OCI-LY7 (cell line): ENCODE results near the gene IGF1R. TPM values are rescaled to one million over a fixed set of nuclear protein-coding genes. Genes with fewer than 3 reads are reported as not detected.

Experiments
- BruUV-seq: library from RNA; stranded (reverse); fragments of 400-500 nt; replicated peaks from 2 replicates; lab custom pipeline; 2021; lab: Mats Ljungman, UMichigan
- CTCF ChIA-PET: fragments of 300-600 bp; sonication (Branson Sonifier 250); formaldehyde crosslinking; loops from one replicate; lab custom pipeline; 2022; ENCODE audit warnings: antibody characterized with exemption; ENCODE audit not compliant: unreplicated experiment; lab: Charles Lee
- POLR2A ChIA-PET: fragments of 300-600 bp; sonication (Branson Sonifier 250); formaldehyde crosslinking; loops from one replicate; lab custom pipeline; 2022; ENCODE audit warnings: antibody characterized with exemption; lab: Charles Lee
- DNase-seq: peaks from one replicate; pipeline ENCODE4 v3.0.0-alpha.2; 2015; ENCODE audit warnings: low spot score
- H2AFZ ChIP-seq: fragments of 200-600 bp; sonication (generic), shearing (Covaris generic); 2 replicates; pipeline ENCODE4 v1.6.1; 2014; ENCODE audit warnings: mild to moderate bottlenecking, antibody characterized with exemption, low read length, moderate library complexity
- H3K27ac ChIP-seq: fragments of 200-600 bp; sonication (generic); 2 replicates; pipeline ENCODE4 v1.5.1; 2014; ENCODE audit warnings: mixed run types, low read depth, mild to moderate bottlenecking, moderate library complexity, low read length, inconsistent platforms; ENCODE audit not compliant: poor library complexity, severe bottlenecking
- H3K36me3 ChIP-seq: fragments of 200-600 bp; sonication (generic); 2 replicates; pipeline ENCODE4 v1.6.1; 2014; ENCODE audit warnings: mild to moderate bottlenecking, antibody characterized with exemption, low read length, moderate library complexity, mixed read lengths; ENCODE audit not compliant: insufficient read depth
- H3K4me1 ChIP-seq: fragments of 200-600 bp; sonication (generic); 2 replicates; pipeline ENCODE4 v1.5.1; 2014; ENCODE audit warnings: mild to moderate bottlenecking, low read length; ENCODE audit not compliant: insufficient read depth, poor library complexity, severe bottlenecking
- H3K4me2 ChIP-seq: fragments of 200-600 bp; sonication (generic); 2 replicates; pipeline ENCODE4 v1.6.1; 2014; ENCODE audit warnings: mild to moderate bottlenecking, low read length
- H3K4me3 ChIP-seq: fragments of 200-600 bp; sonication (generic); 2 replicates; pipeline ENCODE4 v1.5.1; 2014; ENCODE audit warnings: mild to moderate bottlenecking, low read depth, low read length; ENCODE audit not compliant: poor library complexity, severe bottlenecking
- H3K79me2 ChIP-seq: fragments of 200-600 bp; sonication (generic); 2 replicates; pipeline ENCODE4 v1.6.1; 2016; ENCODE audit warnings: low read depth, mild to moderate bottlenecking, low read length, moderate library complexity, mixed read lengths; ENCODE audit not compliant: insufficient read depth
- H3K9me2 ChIP-seq: fragments of 200-600 bp; sonication (generic); 2 replicates; pipeline ENCODE4 v1.6.1; 2016; ENCODE audit warnings: mild to moderate bottlenecking, low read length, mixed read lengths; ENCODE audit not compliant: insufficient read depth
- H3K9me3 ChIP-seq: fragments of 200-600 bp; sonication (generic); 2 replicates; pipeline ENCODE4 v1.6.1; 2014; ENCODE audit warnings: mild to moderate bottlenecking, mixed run types, low read length, mixed read lengths
- H4K20me1 ChIP-seq: fragments of 200-600 bp; sonication (generic); 2 replicates; pipeline ENCODE4 v1.6.1; 2014; ENCODE audit warnings: mild to moderate bottlenecking, antibody characterized with exemption, low read length, moderate library complexity, mixed read lengths; ENCODE audit not compliant: insufficient read depth
- CTCF ChIP-seq: fragments of 200-600 bp; sonication (generic); conservative IDR thresholded peaks from 2 replicates; pipeline ENCODE4 v1.5.1; 2014; ENCODE audit warnings: mild to moderate bottlenecking, antibody characterized with exemption, low read length, moderate library complexity, mixed read lengths
- EZH2phosphoT487 ChIP-seq: fragments of 200-600 bp; sonication (generic); IDR thresholded peaks from 2 replicates; pipeline ENCODE4 v1.6.1; 2018; ENCODE audit warnings: low read depth, borderline replicate concordance, mild to moderate bottlenecking, mixed run types, antibody characterized with exemption, low read length, moderate library complexity, mixed read lengths
- intact Hi-C: fragments of 100-400 bp; cut with micrococcal nuclease; formaldehyde crosslinking; loops from one replicate; pipeline ENCODE4 v1.10.0; 2022; ENCODE audit not compliant: unreplicated experiment
- total RNA-seq, 2 experiments: library from RNA; depleted of rRNA in 1 of 2; stranded (reverse); fragments of >200 nt in 1 of 2; shearing (Covaris generic) in 1 of 2; gene quantifications; 2 replicates each; pipeline ENCODE4 v1.2.3, GENCODE V29; 2014 to 2022

The IGF1R gene
- total RNA-seq, 2 experiments from 2014 or later = 26.5 to 29.1 TPM

- BruUV-seq = no TSS peak
- peaks cover 2% of the 10 kb centered on the region; the same call in 1 of the 2 replicates for H3K79me2 ChIP-seq
- DNase-seq = peak; percentile 68
- H3K4me2 ChIP-seq = no peak overlapping the region
- POLR2A ChIA-PET = no interaction called here
- no peaks in the 10 kb centered on the region for H3K36me3 ChIP-seq
- H3K4me1 ChIP-seq = peaks cover 2% of the 10 kb centered on the region
- H3K9me2 ChIP-seq = no peaks in the 10 kb centered on the region
- H3K9me3 ChIP-seq = no peaks in the 10 kb centered on the region
- H4K20me1 ChIP-seq = peaks cover 35% of the 10 kb centered on the region
- H3K27ac ChIP-seq = no peak overlapping the region
- no peak overlapping the region for H2AFZ ChIP-seq
- no peak for TF ChIP-seq EZH2phosphoT487
- TF ChIP-seq CTCF = peak; percentile 94
- H3K4me3 ChIP-seq = no peak overlapping the region
- intact Hi-C loops = loop anchor here (2.0 to 10.0 kb wide), 3 partner anchors 140 to 494 kb away; no protein-coding TSS in a partner anchor
- CTCF ChIA-PET = no interaction called here
These were observed 10.7 kb downstream of the IGF1R start for GRCh38 chr15:98658831-98659699.

GRCh38 chr15:98660055-98660454 lies 11.7 kb downstream of the IGF1R start:
- Histone ChIP-seq H4K20me1 (peaks cover 25% of the 10 kb centered on the region), H3K4me1 (no peaks in the 10 kb centered on the region), H3K79me2 (no peaks in the 10 kb centered on the region; the same call in 1 of the 2 replicates)

More at GRCh38 chr15:98660055-98660454, 11.7 kb downstream of the IGF1R start:
- H3K9me3 ChIP-seq = no peaks in the 10 kb centered on the region
- no peak overlapping the region for H3K4me3 ChIP-seq
- ChIA-PET CTCF (no interaction called here), POLR2A (interaction anchor here (0.8 kb wide), 1 partner anchor 73 kb away, joined by 6 read pairs; no protein-coding TSS in a partner anchor)
- no TSS peak for BruUV-seq
- no peak for TF ChIP-seq EZH2phosphoT487
- TF ChIP-seq CTCF = no peak
- no peaks in the 10 kb centered on the region for H3K9me2 ChIP-seq
- intact Hi-C loops = no loop called here
- H3K36me3 ChIP-seq = no peaks in the 10 kb centered on the region
- no peak overlapping the region for H3K27ac ChIP-seq
- H3K4me2 ChIP-seq = no peak overlapping the region
- DNase-seq = no peak
- no peak overlapping the region for H2AFZ ChIP-seq
